ENCODE data around the gene CWC27.
A peak's percentile ranks its signal among the peaks of the same experiment; 100 is the strongest.
"Not testable (repeated sequence)": the region's sequence is repeated elsewhere in the genome, so short reads cannot be mapped to it uniquely, and the experiment has no call there.

The CWC27 gene

GRCh38 chr5:64806537-64806936 is 37.8 kb downstream of the CWC27 start:
- no peak for TF ChIP-seq POU2F2 (IDR thresholded peaks at IDR 0.05; ENCODE audit: low read depth, low read length)
- no peak for TF ChIP-seq PAX5 (IDR thresholded peaks at IDR 0.05; ENCODE audit: insufficient read depth, low read length, severe bottlenecking)
- FAIRE-seq (peak; percentile 16), DNase-seq (ENCODE audit: insufficient read length, low spot score) (no peak)

GRCh38 chr5:64807520-64807919 is 38.8 kb downstream of the CWC27 start:
- TF ChIP-seq POLR2A (IDR thresholded peaks at IDR 0.05; ENCODE audit: low read depth, low read length) (no peak), PAX5 (IDR thresholded peaks at IDR 0.05; ENCODE audit: insufficient read depth, low read length, severe bottlenecking) (no peak), SPI1 (IDR thresholded peaks at IDR 0.05; ENCODE audit: low read depth, low read length) (no peak), POU2F2 (IDR thresholded peaks at IDR 0.05; ENCODE audit: low read depth, low read length) (no peak), POLR2AphosphoS5 (IDR thresholded peaks at IDR 0.05; ENCODE audit: low read depth, low read length) (no peak), TAF1 (IDR thresholded peaks at IDR 0.05; ENCODE audit: low read depth, low read length) (no peak)
- no peak for FAIRE-seq
- no peak for DNase-seq (ENCODE audit: insufficient read length, low spot score)

- DNase-seq (ENCODE audit: insufficient read length, low spot score) (no peak), FAIRE-seq (peak; percentile 80)
- TF ChIP-seq POU2F2 (IDR thresholded peaks at IDR 0.05; ENCODE audit: low read depth, low read length) (no peak), TAF1 (IDR thresholded peaks at IDR 0.05; ENCODE audit: low read depth, low read length) (no peak), SPI1 (IDR thresholded peaks at IDR 0.05; ENCODE audit: low read depth, low read length) (no peak), POLR2AphosphoS5 (IDR thresholded peaks at IDR 0.05; ENCODE audit: low read depth, low read length) (no peak), PAX5 (IDR thresholded peaks at IDR 0.05; ENCODE audit: insufficient read depth, low read length, severe bottlenecking) (no peak), POLR2A (IDR thresholded peaks at IDR 0.05; ENCODE audit: low read depth, low read length) (no peak)
Observed at GRCh38 chr5:64811050-64811640, 42.4 kb downstream of the CWC27 start.

- no peak for DNase-seq (ENCODE audit: insufficient read length, low spot score)
- TF ChIP-seq POLR2A (IDR thresholded peaks at IDR 0.05; ENCODE audit: low read depth, low read length): no peak
- TF ChIP-seq POU2F2 (IDR thresholded peaks at IDR 0.05; ENCODE audit: low read depth, low read length): no peak
- no peak for TF ChIP-seq TAF1 (IDR thresholded peaks at IDR 0.05; ENCODE audit: low read depth, low read length)
- no peak for TF ChIP-seq PAX5 (IDR thresholded peaks at IDR 0.05; ENCODE audit: insufficient read depth, low read length, severe bottlenecking)
- TF ChIP-seq POLR2AphosphoS5 (IDR thresholded peaks at IDR 0.05; ENCODE audit: low read depth, low read length): no peak
- TF ChIP-seq SPI1 (IDR thresholded peaks at IDR 0.05; ENCODE audit: low read depth, low read length): no peak
- peak; percentile 78 for FAIRE-seq
Observed at GRCh38 chr5:64814073-64814472, 45.3 kb downstream of the CWC27 start.

- no peak for DNase-seq (ENCODE audit: insufficient read length, low spot score)
- FAIRE-seq: no peak
- TF ChIP-seq PAX5 (IDR thresholded peaks at IDR 0.05; ENCODE audit: insufficient read depth, low read length, severe bottlenecking) (no peak), TAF1 (IDR thresholded peaks at IDR 0.05; ENCODE audit: low read depth, low read length) (no peak), POLR2A (IDR thresholded peaks at IDR 0.05; ENCODE audit: low read depth, low read length) (no peak), POU2F2 (IDR thresholded peaks at IDR 0.05; ENCODE audit: low read depth, low read length) (no peak), POLR2AphosphoS5 (IDR thresholded peaks at IDR 0.05; ENCODE audit: low read depth, low read length) (no peak), SPI1 (IDR thresholded peaks at IDR 0.05; ENCODE audit: low read depth, low read length) (no peak)
Observed at GRCh38 chr5:64818245-64818644, 49.5 kb downstream of the CWC27 start.

- not testable (repeated sequence) for DNase-seq (ENCODE audit: insufficient read length, low spot score); FAIRE-seq
Observed at GRCh38 chr5:64819345-64819744, 50.6 kb downstream of the CWC27 start.

- no peak for TF ChIP-seq TAF1 (IDR thresholded peaks at IDR 0.05; ENCODE audit: low read depth, low read length)
- TF ChIP-seq POLR2A (IDR thresholded peaks at IDR 0.05; ENCODE audit: low read depth, low read length): no peak
- TF ChIP-seq POLR2AphosphoS5 (IDR thresholded peaks at IDR 0.05; ENCODE audit: low read depth, low read length): no peak
- 0 out of 2 replicates have a peak, but pooled peaks have one; percentile 12 for TF ChIP-seq SPI1 (IDR thresholded peaks at IDR 0.05; ENCODE audit: low read depth, low read length)
- DNase-seq (ENCODE audit: insufficient read length, low spot score): no peak
- no peak for FAIRE-seq
Observed at GRCh38 chr5:64822320-64822719, 53.6 kb downstream of the CWC27 start.

- no peak for TF ChIP-seq POU2F2 (IDR thresholded peaks at IDR 0.05; ENCODE audit: low read depth, low read length)
- no peak for TF ChIP-seq SPI1 (IDR thresholded peaks at IDR 0.05; ENCODE audit: low read depth, low read length)
- no peak for TF ChIP-seq TAF1 (IDR thresholded peaks at IDR 0.05; ENCODE audit: low read depth, low read length)
- TF ChIP-seq POLR2AphosphoS5 (IDR thresholded peaks at IDR 0.05; ENCODE audit: low read depth, low read length): no peak
- no peak for TF ChIP-seq POLR2A (IDR thresholded peaks at IDR 0.05; ENCODE audit: low read depth, low read length)
- no peak for TF ChIP-seq PAX5 (IDR thresholded peaks at IDR 0.05; ENCODE audit: insufficient read depth, low read length, severe bottlenecking)
- DNase-seq (ENCODE audit: insufficient read length, low spot score) (no peak), FAIRE-seq (no peak)
Observed at GRCh38 chr5:64826541-64826940, 57.8 kb downstream of the CWC27 start.

GRCh38 chr5:64827703-64828102 is 59.0 kb downstream of the CWC27 start:
- FAIRE-seq: no peak
- no peak for DNase-seq (ENCODE audit: insufficient read length, low spot score)
- no peak for TF ChIP-seq POLR2AphosphoS5 (IDR thresholded peaks at IDR 0.05; ENCODE audit: low read depth, low read length)
- no peak for TF ChIP-seq POU2F2 (IDR thresholded peaks at IDR 0.05; ENCODE audit: low read depth, low read length)
- no peak for TF ChIP-seq TAF1 (IDR thresholded peaks at IDR 0.05; ENCODE audit: low read depth, low read length)
- TF ChIP-seq PAX5 (IDR thresholded peaks at IDR 0.05; ENCODE audit: insufficient read depth, low read length, severe bottlenecking): no peak

- not testable (repeated sequence) for FAIRE-seq; DNase-seq (ENCODE audit: insufficient read length, low spot score)
Observed at GRCh38 chr5:64830650-64831049, 61.9 kb downstream of the CWC27 start.

- no peak for FAIRE-seq
- TF ChIP-seq TAF1 (IDR thresholded peaks at IDR 0.05; ENCODE audit: low read depth, low read length) (no peak), POU2F2 (IDR thresholded peaks at IDR 0.05; ENCODE audit: low read depth, low read length) (no peak), SPI1 (IDR thresholded peaks at IDR 0.05; ENCODE audit: low read depth, low read length) (no peak), POLR2AphosphoS5 (IDR thresholded peaks at IDR 0.05; ENCODE audit: low read depth, low read length) (no peak), PAX5 (IDR thresholded peaks at IDR 0.05; ENCODE audit: insufficient read depth, low read length, severe bottlenecking) (no peak), POLR2A (IDR thresholded peaks at IDR 0.05; ENCODE audit: low read depth, low read length) (no peak)
Observed at GRCh38 chr5:64831996-64832395, 63.3 kb downstream of the CWC27 start.

More at GRCh38 chr5:64831996-64832395, 63.3 kb downstream of the CWC27 start:
- DNase-seq (ENCODE audit: insufficient read length, low spot score): no peak
